ENCODE results near the gene LIPT2.

LIPT2 gene

DNA sequence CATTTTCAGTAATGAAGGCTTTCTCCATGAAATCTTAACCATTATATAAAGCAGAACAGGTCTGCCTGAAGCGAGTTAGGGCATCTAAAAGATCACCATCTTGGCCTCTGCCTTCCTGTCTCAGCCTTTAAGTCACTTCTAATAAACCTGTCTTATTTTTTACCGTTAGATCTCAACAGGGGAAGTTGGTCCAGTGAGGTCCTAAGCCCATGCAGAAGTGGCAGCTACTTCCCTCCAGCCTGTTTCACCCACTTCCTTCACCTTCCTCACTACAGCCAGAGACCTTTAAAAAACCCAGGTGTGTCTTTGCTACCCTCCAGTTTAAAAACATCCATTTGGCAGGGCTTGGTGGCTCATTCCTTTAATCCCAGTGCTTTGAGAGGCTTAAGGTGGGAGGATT, 14.1 kb upstream of the LIPT2 start:
- Histone ChIP-seq H3K9me3 (ENCODE audit: severe bottlenecking) (no peaks in the 10 kb centered on the region), H3K27me3 (ENCODE audit: insufficient read depth, low read depth, severe bottlenecking) (no peaks in the 10 kb centered on the region), H3K36me3 (no peaks in the 10 kb centered on the region), H3K27ac (no peak overlapping the region), H3K4me3 (ENCODE audit: low read depth, low read length) (no peak overlapping the region)
- TF ChIP-seq, protein P1, sequence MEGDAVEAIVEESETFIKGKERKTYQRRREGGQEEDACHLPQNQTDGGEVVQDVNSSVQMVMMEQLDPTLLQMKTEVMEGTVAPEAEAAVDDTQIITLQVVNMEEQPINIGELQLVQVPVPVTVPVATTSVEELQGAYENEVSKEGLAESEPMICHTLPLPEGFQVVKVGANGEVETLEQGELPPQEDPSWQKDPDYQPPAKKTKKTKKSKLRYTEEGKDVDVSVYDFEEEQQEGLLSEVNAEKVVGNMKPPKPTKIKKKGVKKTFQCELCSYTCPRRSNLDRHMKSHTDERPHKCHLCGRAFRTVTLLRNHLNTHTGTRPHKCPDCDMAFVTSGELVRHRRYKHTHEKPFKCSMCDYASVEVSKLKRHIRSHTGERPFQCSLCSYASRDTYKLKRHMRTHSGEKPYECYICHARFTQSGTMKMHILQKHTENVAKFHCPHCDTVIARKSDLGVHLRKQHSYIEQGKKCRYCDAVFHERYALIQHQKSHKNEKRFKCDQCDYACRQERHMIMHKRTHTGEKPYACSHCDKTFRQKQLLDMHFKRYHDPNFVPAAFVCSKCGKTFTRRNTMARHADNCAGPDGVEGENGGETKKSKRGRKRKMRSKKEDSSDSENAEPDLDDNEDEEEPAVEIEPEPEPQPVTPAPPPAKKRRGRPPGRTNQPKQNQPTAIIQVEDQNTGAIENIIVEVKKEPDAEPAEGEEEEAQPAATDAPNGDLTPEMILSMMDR (IDR thresholded peaks at IDR 0.05; ENCODE audit: low read depth, low read length) = no peak
- DNase-seq = no peak

DNA sequence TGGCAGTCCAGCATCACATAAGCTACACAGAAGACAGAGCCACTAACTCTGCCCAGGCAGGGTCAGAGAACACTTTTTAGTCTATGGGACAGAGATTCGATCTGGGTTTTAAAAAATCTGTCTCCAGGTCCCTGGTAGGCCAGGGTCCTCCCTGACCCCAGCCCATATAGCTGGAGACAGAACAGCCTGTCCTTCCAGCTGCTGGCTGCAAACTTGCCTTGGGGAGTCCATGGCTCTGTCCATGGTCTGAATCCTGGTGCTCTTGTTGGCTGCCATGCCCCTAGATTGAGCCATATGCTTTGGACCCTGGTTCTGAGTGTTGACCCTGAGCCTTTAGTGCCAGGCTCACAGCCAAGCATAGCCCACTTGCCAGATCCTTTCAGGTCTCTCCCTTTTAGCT, 13.3 kb upstream of the LIPT2 start:
- peaks cover 6% of the 10 kb centered on the region for H3K9me3 ChIP-seq (ENCODE audit: severe bottlenecking)
- DNase-seq = no peak
- TF ChIP-seq, protein P1 (IDR thresholded peaks at IDR 0.05; ENCODE audit: low read depth, low read length) = no peak
- no peak overlapping the region for H3K27ac ChIP-seq
- H3K4me3 ChIP-seq (ENCODE audit: low read depth, low read length) = no peak overlapping the region
- H3K27me3 ChIP-seq (ENCODE audit: insufficient read depth, low read depth, severe bottlenecking) = no peaks in the 10 kb centered on the region
- H3K36me3 ChIP-seq = no peaks in the 10 kb centered on the region

DNA sequence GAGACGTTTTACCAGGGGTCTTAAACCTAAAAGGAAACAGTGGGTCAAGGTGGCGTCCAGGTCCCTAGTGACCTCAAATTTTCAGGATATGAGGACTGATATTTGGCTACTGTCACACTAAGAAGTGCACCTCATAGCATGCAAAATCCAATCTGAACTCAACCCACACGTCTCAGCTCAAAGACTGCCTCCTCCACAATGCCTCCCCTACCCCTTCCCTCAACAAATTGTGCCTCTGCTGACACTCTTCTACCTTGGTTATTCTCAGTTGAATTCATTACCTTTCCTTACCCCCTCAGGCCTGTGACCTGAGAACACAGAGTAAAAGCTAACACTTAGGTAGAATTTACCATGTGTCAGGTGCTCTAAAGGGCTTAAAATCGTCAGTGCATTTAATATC, 12.4 kb upstream of the LIPT2 start:
- H3K36me3 ChIP-seq = no peaks in the 10 kb centered on the region
- no peak overlapping the region for H3K27ac ChIP-seq
- no peak for DNase-seq
- TF ChIP-seq, protein P1 (IDR thresholded peaks at IDR 0.05; ENCODE audit: low read depth, low read length) = no peak
- no peak overlapping the region for H3K4me3 ChIP-seq (ENCODE audit: low read depth, low read length)
- no peaks in the 10 kb centered on the region for H3K27me3 ChIP-seq (ENCODE audit: insufficient read depth, low read depth, severe bottlenecking)
- H3K9me3 ChIP-seq (ENCODE audit: severe bottlenecking) = peaks cover 6% of the 10 kb centered on the region

DNA sequence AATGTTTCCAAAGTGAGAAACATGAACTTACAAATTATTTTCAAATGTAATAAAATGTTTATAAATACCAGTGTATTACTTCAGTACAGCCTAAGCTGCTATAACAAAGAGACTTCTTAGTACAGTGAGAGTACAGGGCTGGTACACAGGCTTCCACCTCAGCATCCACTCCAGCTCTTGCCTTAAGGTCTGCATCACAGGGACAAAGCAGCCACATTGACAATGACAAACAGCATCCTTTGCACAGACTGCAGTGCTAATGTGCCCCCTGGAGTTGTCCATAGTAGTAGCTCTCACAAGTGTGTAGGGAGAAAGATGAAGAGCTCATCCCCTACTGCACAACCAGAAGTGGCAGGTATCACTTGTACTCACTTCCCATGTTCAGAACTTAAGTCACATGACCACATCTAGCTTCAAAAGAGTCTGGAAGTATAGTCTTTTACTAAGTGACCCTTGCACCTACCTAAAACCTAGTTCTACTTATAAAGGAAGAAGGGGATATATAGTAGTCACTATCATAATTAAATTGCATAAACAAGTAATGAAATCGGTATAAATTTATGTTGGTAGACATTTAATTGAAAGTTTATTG, 10.7 kb upstream of the LIPT2 start:
- TF ChIP-seq, protein P1 (IDR thresholded peaks at IDR 0.05; ENCODE audit: low read depth, low read length) = no peak
- Histone ChIP-seq H3K27me3 (ENCODE audit: insufficient read depth, low read depth, severe bottlenecking) (no peaks in the 10 kb centered on the region), H3K36me3 (no peaks in the 10 kb centered on the region), H3K9me3 (ENCODE audit: severe bottlenecking) (peaks cover 6% of the 10 kb centered on the region), H3K4me3 (ENCODE audit: low read depth, low read length) (no peak overlapping the region), H3K27ac (no peak overlapping the region)
- no peak for DNase-seq

DNA sequence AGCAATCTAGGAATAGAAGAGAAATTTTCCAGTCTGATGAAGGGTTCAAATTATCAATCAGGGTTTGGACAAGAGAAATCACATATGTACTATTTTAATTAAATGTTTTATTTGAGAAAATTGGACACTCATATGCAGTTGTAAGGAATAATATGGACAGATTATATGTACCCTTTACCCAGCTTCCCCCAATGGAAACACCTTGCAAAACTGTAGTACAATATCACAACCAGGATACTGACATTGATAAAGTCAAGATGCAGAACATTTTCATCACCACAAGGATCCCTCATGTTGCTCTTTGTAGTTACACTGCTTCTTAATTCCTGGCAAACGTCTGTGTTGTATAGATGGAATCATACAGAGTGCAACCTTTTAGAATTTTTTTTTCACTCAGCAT, 1.4 kb upstream of the LIPT2 start:
- Histone ChIP-seq H3K27me3 (ENCODE audit: insufficient read depth, low read depth, severe bottlenecking) (no peaks in the 10 kb centered on the region), H3K4me3 (ENCODE audit: low read depth, low read length) (no peak overlapping the region), H3K9me3 (ENCODE audit: severe bottlenecking) (no peaks in the 10 kb centered on the region), H3K27ac (no peak overlapping the region), H3K36me3 (peaks cover 3% of the 10 kb centered on the region)
- DNase-seq = no peak
- TF ChIP-seq, protein P1 (IDR thresholded peaks at IDR 0.05; ENCODE audit: low read depth, low read length) = no peak
